T-helper 9 cell (primary cell): ENCODE measurements around the gene OR4F6.
"Not testable (repeated sequence)": the region's sequence is repeated elsewhere in the genome, so short reads cannot be mapped to it uniquely, and the experiment has no call there.

Experiments
- DNase-seq: peaks from one replicate; pipeline ENCODE4 v3.0.0-alpha.2; 2020
- total RNA-seq, 2 donors: gene quantifications; one replicate each; lab custom pipeline; 2026; lab: John Stamatoyannopoulos, UW

The OR4F6 gene, protein sequence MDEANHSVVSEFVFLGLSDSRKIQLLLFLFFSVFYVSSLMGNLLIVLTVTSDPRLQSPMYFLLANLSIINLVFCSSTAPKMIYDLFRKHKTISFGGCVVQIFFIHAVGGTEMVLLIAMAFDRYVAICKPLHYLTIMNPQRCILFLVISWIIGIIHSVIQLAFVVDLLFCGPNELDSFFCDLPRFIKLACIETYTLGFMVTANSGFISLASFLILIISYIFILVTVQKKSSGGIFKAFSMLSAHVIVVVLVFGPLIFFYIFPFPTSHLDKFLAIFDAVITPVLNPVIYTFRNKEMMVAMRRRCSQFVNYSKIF
- 0 reads per million in 2 donors for total RNA-seq

DNA sequence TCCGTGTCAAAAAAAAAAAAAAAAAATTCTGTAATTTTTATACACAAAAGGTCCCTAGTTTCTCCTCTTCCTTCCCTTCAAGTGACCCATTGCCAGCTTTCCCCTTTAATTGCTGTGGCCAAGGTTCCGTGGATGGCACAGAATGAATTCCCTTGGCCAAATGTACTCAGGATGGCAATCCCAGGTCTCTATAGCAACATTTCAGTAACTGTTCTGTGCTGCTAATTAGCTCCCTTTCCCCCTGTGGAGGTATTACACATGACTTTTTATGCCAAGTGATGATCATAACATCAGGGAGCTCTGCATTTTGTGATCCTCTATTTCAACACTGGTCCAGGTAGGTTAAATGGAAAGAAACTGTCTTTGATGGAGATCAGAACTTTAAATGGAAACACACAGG lies at the start of gene OR4F6:
OR4F6 (plus strand) TSS at position 301 of the 400 bp plus-strand sequence. CDS start 2,211 bp downstream, outside the sequence.
- no peak for DNase-seq

DNA sequence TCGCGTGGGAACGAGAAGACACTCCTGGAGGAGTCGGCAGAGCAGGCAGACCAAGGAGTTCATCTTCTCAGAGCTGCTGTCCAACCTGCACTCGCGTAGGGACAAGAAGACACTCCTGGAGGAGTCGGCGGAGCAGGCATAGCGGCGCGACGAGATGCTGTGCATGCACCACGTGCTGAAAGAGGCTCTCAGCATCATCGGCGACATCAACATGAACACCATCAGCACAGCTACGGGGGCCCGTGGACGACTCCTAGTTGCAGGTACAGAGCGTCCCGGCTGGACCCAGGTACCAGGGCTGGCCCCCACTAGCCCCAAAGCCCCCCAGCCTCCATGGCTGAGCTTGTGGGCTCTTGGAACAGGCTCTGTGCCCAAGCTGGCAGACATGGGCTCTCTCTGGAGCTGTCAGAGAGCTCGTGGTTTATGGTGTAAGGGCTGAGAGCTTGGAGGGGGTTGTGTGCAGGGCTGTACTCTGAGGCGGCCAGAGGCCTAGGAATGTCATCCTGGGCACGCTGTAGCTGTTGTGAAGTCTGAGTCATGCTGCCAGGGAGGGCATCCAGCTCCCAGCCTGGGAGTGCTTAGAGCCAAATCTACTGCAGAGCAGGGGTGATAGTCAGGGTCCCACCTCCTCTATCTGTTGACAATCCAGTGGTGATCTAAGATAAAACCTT lies 38.5 kb upstream of the OR4F6 start:
- not testable (repeated sequence) for DNase-seq

- DNase-seq, result not testable (repeated sequence)
Observed at GRCh38 chr15:101765340-101765671, 38.0 kb upstream of the OR4F6 start.

GRCh38 chr15:101765772-101766456 lies 37.4 kb upstream of the OR4F6 start:
- DNase-seq, result no peak

- DNase-seq, result not testable (repeated sequence)
Observed at GRCh38 chr15:101767083-101767640, 36.1 kb upstream of the OR4F6 start.

DNA sequence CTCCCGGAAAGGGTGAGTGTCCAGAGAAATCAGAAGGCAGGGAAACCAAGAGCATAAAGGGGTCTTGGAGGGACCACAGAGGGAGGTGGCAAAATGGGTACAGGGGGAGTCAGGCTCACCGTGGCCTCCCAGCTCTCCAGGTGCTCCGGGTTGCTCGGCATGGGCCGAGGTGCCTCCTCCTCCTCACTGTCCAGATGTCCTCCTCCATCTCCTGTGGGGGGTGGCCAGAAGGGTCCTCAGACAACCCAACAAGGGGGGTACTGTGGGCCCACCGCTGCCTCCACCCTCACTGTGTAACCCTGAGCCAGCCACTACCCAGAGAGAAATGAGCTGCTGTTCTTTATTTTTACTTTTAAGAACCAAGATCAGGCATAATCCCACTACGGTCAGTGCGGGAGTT lies 30.4 kb upstream of the OR4F6 start:
- DNase-seq, result no peak

GRCh38 chr15:101773496-101774100 lies 29.7 kb upstream of the OR4F6 start:
- no peak for DNase-seq

GRCh38 chr15:101775136-101775535 lies 28.2 kb upstream of the OR4F6 start:
- DNase-seq, result no peak

DNA sequence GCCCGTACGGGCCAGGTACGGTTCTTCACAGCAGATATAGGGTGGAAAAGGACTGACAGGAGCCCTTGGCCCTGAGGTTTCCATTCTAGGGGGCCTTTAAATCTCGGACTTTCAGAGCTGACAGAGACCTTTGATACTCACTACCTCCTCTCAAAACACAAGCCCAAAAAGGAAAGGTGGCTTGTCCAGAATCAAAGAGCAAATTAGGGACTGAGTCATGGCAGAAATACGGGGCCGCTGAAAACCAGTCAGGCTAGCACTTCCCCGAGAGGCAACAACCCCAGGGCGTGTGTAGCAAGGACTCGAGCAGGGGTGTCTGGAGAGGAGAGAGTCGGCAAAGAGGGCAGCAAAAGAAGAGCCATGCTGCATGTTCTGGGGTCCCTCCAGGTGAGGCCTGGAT lies 24.7 kb upstream of the OR4F6 start:
- DNase-seq, result not testable (repeated sequence)

DNA sequence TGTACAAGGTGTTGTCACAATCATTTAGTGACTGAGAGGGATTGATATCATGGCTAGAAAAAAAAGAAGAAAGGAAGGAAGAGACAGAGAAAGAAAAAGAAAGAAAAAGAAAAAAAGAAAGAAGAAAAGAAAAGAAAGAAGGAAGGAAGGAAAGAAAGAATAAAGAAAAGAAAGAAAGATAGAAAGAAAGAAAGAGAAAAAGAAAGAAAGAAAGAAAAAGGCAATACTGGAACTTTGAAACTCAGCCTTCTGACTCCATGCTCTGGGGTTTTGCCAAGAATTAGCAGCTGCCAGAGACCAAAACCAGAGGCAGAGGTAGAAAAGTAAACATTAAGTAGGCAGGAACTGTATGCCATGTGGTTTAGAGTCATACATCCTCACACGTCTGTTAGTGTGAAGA lies 23.1 kb upstream of the OR4F6 start:
- DNase-seq, result not testable (repeated sequence)

DNA sequence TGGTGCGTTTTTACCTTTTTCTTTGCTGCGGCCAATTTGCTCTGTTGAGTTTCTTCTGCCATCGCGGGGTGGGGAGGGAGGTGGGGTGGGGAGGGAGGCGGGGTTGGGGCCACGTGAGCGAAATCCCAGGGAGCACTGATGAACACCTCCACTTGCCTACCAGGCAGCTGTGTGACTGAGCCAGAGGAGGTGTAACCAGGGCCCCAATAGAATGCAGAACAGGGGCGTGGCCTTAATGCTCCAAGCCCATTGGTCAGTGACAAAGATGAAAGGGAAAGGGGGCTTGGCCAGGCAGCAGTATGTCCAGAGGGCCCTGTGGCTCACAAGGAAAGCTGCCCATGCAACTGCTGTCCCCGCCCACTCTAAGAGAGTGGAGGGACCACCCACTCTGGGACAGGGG lies 21.4 kb upstream of the OR4F6 start:
- no peak for DNase-seq

DNA sequence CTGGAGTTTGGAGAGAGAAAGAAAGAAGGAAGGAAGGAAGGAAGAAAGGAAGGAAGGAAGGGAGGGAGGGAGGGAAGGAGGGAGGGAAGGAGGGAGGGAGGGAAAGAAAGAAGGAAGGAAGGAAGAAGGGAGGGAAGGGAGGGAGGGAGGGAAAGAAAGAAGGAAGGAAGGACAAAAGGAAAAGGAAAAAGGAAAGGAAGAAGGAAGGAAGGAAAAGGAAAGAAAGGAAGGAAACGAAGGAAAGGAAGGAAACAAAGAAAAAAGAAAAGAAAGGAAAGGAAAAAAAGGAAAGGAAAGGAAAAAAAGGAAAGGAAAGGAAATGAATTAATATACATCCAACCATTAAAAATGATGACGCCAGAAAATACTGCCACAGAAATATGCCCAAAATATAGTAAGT lies 18.7 kb upstream of the OR4F6 start:
- DNase-seq, result no peak

DNA sequence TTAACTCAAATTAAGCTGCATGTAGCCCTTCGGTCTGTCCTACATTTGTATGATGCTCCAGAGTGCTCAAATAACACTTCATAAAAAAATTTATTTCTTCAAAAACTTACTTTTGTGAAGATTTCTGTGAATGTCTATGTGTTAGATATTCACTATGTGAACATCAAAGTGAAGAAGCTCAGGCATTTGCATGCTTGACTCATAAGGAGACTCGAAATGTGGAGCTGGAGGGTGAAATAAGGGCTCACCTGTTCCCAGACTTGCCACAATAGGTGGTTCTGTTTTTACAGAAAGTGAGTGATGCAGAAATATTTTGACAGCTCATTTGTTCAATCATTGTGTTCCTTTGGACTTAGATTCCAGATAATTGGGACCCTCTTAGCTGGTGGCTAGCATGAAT lies 16.9 kb upstream of the OR4F6 start:
- DNase-seq, result not testable (repeated sequence)

- DNase-seq, result not testable (repeated sequence)
Observed at GRCh38 chr15:101788001-101788400, 15.3 kb upstream of the OR4F6 start.

DNA sequence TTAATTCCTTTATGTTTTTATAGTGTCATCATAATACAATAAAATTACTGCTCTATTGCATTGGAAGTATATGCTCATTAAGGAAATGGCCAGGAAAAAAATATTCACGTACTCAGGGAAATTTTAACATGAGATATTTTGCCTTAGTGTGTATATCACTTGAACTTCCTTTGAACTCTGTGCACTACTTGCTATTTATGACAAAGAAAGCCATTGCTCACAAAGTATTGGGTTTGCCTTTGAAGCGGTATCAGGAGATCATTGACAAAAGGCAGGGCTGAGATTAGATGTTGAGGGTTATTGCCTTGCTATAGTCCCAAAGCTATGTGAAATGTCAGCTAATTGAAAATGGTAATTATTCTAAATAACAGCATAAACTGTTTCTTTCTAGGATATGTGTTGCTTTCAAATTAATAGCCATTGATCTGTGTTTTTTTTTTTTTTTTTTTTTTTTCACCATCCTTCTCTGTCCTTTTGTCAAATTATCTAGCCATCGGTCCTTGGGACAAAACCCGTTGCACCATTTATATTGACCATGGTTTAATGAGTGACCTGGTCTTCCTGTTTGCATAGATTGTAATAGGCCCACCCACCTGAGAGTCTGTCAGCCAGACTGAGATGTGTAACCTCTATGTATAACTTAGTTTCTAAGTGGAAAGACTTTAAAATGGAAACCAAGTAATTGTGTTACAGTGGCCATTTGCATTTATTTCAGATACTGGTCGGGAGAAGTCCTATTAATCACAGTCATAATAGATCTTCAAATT lies 14.6 kb upstream of the OR4F6 start:
- not testable (repeated sequence) for DNase-seq

DNA sequence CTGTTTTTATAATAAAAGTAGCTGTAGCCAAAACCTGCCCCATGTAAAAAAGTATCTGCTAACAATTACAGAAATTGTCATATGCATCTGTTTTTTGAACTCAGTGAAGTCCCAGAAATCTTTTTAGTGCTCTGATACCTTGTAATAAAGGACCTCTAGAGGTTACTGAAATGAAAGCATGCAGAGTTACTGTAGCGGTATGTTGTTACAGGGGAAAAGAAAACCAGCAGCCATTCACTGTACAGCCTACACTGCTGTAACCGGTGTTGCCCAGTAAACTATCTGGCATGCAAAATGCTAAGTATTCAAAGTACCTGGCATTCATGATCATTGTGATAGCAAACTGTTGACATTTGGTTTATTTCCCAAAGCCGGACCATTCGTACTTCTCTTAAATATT lies 12.6 kb upstream of the OR4F6 start:
- DNase-seq, result not testable (repeated sequence)

DNA sequence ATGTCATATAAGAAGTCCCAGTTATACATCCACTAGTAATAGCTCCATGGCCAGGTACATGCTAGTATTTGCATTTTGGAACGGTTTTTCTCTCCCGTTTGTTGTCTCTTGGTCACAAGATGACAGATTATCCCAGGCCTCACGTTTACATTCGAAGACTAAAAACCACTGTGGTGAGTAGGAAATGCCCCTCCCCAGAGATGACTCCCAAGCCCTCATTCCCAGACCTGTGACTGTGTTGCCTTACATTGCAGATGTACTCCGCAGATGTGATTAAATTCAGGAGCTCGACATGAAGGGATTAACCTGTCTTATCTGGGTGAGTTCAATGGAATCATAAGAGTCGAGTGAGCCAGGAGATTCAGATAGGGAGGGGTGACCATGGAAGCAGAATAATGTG lies 9.3 kb upstream of the OR4F6 start:
- DNase-seq, result not testable (repeated sequence)

DNA sequence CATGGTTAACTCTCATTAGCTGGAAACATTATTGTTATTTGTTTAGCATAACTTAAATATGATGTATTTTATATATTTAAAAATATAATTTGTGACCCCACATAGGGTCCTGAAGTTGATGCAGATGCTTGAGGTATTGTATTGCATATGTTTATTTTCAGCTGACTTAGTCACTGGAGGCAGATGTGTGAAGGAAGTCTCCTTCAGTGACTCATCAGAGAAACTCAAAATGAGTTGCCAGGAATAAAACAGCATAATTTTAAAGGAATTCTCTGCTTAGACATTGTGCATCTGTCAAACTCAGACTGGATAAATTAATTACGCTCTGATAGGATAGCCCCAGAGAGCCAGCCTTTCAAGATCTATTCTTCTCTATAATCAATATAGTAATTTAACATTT lies 7.9 kb upstream of the OR4F6 start:
- DNase-seq, result no peak

GRCh38 chr15:101799665-101800064 lies 3.6 kb upstream of the OR4F6 start:
- no peak for DNase-seq

DNA sequence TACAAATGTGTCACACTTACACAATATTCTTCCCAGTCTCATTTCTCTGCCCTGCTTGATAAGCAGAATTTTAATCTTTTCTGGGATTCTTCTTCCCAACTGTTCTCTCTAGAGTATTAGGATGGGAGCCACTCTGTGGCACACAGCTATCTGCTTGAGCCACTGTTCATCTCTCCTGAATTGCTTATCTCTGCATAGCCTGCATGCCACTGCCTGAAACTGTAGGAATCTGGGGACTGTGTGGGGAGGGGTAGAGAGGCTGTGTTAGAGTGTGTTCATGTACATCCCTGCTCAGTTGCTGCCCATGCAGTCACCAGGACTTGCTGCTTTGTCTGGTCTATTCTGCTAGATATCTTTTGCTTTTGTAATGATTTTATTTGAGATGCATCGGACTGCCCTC lies 2.3 kb upstream of the OR4F6 start:
- DNase-seq, result no peak

DNA sequence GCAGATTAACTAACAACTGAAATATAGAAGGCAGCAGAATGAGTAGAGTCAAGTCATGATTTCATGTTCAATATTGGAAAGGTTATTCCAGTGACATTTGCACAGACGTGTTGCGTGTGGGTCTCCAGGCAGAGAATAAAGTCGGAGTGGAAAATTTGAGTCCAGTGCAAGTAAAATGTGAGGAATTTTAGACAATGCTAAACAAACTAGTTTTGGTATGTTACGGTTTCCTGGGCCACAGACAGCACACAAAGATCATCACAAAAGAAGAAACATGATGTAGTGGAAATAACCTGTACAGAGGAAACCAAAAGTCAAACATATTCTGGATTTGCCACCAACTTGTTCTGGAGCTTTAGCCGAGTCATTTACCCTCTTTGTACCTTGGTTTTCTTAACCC lies 367 bp downstream of the OR4F6 start:
- no peak for DNase-seq

GRCh38 chr15:101804375-101804774 lies 1.1 kb downstream of the OR4F6 start:
- DNase-seq, result no peak
